ENCODE data around the gene FKBP10.
"Not testable (repeated sequence)": the region's sequence is repeated elsewhere in the genome, so short reads cannot be mapped to it uniquely, and the experiment has no call there.

FKBP10 gene, protein sequence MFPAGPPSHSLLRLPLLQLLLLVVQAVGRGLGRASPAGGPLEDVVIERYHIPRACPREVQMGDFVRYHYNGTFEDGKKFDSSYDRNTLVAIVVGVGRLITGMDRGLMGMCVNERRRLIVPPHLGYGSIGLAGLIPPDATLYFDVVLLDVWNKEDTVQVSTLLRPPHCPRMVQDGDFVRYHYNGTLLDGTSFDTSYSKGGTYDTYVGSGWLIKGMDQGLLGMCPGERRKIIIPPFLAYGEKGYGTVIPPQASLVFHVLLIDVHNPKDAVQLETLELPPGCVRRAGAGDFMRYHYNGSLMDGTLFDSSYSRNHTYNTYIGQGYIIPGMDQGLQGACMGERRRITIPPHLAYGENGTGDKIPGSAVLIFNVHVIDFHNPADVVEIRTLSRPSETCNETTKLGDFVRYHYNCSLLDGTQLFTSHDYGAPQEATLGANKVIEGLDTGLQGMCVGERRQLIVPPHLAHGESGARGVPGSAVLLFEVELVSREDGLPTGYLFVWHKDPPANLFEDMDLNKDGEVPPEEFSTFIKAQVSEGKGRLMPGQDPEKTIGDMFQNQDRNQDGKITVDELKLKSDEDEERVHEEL

DNA sequence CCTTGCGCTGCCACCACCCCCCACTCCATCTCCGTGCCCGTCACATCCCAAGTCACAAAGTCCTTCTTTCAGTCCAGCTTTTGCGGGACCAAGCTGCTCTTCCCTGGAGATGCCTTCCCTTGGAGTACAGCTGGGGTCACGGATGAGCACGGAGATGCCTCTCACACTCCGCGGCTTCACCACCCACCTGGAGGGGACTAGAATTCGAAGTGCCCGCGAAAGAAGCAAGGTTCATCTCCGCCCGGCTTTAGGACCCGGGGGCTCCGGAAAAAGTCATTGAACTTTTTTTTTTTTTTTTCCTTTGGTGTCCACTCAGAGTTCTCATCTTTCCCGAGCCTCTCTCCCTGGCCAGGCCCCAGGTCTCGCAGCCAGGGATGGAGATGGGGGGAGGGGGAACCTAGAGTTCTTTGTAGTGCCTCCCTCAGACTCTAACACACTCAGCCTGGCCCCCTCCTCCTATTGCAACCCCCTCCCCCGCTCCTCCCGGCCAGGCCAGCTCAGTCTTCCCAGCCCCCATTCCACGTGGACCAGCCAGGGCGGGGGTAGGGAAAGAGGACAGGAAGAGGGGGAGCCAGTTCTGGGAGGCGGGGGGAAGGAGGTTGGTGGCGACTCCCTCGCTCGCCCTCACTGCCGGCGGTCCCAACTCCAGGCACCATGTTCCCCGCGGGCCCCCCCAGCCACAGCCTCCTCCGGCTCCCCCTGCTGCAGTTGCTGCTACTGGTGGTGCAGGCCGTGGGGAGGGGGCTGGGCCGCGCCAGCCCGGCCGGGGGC is at the start of gene FKBP10:
Gene FKBP10 (plus strand): TSS at position 624 of the 771 bp plus-strand sequence. CDS start 31 bp downstream, at position 655.
- no peak for DNase-seq

DNA sequence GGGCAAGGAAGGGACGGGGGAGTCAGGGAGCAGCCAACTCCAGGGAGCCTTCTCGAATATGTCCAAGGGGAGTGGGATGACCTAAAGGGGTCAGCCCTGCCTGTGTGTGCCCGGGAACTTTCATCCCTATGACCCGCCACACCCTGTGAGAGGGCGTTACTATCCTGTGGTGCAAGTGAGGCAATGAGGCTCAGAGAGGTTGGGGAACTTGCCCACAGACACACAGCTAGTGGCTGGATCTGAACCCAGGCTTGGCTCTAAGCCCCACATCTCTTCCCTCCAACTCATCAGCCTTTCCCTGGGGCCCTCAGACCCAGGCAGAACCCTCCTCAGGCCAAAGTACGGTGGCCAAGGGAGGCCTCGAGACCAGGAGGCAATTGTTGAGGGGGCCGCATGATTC is 49.5 kb upstream of the FKBP10 start:
- no peak for DNase-seq

GRCh38 chr17:41766135-41766534 is 46.7 kb upstream of the FKBP10 start:
- no peak for DNase-seq

- DNase-seq, result no peak
These were observed 45.3 kb upstream of the FKBP10 start for GRCh38 chr17:41767324-41768042.

- no peak for DNase-seq
These were observed 44.0 kb upstream of the FKBP10 start for GRCh38 chr17:41768682-41769288.

- DNase-seq, result no peak
These were observed 43.4 kb upstream of the FKBP10 start for GRCh38 chr17:41769346-41769862.

GRCh38 chr17:41769985-41770384 is 42.8 kb upstream of the FKBP10 start:
- DNase-seq, result no peak

- DNase-seq, result no peak
These were observed 41.2 kb upstream of the FKBP10 start for GRCh38 chr17:41771389-41772206.

DNA sequence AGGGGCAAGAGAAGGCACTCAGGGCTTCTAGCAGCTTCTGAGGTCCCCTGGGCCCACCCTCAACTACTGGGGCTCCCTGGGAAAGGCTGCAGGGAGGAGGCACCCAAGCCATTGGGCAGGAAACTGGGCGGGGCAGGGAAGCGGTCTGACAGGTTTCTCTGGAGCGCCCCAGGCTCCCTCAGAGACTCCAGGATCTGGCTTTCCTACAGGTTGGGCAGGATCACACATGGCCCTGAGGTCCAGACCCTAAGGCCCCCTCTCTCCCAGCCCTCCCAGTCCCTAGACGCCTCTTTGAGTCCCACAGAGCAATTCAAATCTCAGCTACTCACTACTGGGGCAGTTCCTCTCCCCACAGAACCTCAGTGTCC is 40.6 kb upstream of the FKBP10 start:
- no peak for DNase-seq

DNA sequence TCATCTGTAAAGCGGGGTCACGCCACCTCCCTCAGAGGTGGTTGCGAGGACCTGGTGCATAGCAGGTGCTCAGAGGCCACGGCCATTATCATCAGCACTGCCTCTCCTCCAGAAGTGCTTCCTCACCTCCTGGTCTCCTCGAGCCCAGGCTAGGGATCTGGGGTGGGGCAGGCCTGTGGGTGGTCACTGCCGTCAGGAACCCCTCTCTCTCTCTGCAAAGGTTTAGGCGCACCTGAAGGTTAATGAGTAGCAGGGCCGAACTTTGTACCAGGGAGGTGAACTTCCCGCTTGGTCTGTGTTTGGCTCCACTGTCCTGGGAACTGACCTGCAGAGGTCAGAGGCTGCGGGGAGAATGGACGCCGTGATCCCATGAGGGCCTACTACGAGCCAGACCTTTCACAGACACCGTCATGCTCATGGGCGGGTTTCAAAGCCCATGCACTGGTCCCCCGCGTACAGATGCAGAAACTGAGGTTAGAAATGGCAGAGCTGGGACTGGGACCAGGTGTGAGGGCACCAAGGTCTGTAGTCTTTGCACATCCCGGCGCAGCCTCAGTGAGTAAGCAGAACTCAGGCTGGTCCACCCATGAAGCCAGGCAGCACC is 40.1 kb upstream of the FKBP10 start:
- no peak for DNase-seq

- no peak for DNase-seq
These were observed 39.6 kb upstream of the FKBP10 start for GRCh38 chr17:41773190-41773588.

GRCh38 chr17:41773731-41774193 is 39.0 kb upstream of the FKBP10 start:
- DNase-seq, result no peak

DNA sequence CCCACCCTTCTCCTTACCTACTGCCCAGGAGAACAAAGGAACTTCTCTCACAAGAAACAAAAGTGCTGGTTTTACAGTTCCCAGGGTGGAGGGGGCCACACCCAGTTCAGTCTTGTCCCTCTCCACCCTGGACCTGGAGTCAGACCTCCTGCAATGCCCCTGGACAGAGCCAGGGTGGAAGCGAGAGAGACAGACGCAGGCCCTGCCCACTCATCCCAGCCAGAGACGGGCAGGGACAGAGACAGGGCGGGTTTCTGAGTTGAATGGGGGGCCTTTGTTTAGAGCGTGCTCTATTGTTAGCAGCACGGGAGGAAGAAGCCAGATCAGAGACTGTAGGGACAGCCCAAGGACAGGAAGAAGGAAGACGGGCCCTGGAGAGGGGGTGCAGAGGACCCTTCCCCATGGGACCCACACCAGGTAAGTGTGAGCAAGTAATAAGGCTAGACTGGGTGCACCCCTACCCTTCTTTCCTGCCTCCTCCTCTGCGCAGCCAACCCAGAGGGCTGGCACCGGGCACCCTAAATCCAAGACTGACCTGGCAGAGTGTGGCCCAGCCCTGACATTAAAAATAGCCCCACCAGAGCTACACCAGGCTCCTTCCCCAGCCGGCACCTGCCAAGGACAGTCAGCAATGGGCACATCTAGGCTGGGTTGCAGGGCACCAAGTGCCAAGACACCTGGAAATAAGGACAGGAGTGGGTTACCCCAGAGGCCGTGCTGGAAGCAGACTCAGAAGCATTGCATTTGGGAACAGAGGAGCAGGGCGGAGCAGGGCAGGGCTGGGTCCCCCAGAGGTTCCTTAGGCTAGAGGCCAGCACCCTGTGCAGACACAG is 37.2 kb upstream of the FKBP10 start:
- no peak for DNase-seq

DNA sequence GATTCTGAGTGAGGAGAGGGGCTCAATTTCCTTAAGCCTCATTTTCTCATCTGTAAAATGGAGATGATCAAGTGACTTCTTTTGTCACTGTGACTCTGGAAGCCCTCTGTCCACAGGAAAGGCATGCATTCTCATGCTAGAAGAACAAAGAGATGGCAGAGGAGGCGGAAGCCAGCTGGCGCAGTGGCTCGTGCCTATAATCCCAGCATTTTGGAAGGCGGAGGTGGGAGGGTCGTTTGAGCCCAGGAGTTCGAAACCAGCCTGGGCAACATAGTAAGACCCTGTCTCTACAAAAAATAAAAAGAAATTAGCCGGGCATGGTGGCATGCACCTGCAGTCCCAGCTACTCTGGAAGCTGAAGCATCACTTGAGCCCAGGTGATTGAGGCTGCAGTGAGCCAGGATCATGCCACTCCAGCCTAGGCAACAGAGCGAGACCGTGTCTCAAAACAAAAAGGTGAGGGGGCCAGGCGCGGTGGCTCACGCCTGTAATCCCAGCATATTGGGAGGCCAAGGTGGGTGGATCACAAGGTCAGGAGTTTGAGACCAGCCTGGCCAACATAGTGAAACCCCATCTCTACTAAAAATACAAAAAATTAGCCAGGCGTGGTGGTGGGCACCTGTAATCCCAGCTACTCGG is 36.4 kb upstream of the FKBP10 start:
- not testable (repeated sequence) for DNase-seq

DNA sequence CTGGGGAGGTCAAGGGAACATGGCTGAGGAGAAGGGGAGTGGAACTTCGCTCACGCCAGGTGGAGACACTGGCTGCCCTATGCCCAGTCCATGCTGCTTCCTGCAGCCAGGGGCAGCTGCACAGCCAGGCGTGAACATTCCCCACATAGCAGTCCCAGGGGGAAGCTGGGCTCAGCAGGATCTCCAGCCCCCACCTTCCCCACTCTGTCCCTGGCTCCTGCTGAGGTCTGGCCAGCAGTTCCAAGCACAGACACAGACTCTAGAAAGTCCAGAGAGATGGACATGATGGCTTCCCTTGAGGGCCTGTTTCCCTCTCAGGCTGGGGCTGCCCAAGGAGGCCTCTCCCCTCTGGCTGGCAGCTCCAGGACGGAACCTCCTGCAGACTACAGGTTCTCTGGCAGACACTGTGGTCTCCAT is 35.6 kb upstream of the FKBP10 start:
- DNase-seq, result no peak

- peak; percentile 82 for DNase-seq
These were observed 35.1 kb upstream of the FKBP10 start for GRCh38 chr17:41777574-41778188.

DNA sequence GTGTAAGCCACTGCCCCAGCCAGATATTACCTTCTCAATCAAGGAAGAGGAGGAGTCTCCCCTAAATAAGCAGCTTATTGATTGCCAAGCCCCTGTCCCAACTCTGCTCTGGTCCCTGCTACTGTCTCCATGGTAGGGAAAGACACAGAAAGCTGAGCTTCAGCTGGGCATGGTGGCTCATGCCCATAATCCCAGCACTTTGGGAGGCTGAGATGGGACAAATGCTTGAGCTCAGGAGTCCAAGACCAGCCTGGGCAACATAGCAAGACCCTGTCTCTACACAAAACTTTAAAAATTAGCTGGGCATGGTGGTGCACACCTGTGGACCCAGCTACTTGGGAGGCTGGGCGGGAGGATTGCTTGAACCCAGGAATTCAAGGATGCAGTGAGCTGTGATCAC is 32.9 kb upstream of the FKBP10 start:
- no peak for DNase-seq

- no peak for DNase-seq
These were observed 31.2 kb upstream of the FKBP10 start for GRCh38 chr17:41781404-41782110.

Data from NCI-H2081 treated with DMSO at 0.1 percent for 48 hours (cell line).